Stimulated activated CD8-positive, alpha-beta memory T cell treated with anti-CD3 and anti-CD28 coated beads, Interleukin-4, amount 100 ng/mL, for 24 hours (primary cell): ENCODE measurements around the gene SMIM20.

ENCODE experiments used
- DNase-seq: peaks from one replicate; pipeline ENCODE4 v3.0.0-alpha.2; 2020; ENCODE audit warnings: low read depth

The SMIM20 gene

DNA sequence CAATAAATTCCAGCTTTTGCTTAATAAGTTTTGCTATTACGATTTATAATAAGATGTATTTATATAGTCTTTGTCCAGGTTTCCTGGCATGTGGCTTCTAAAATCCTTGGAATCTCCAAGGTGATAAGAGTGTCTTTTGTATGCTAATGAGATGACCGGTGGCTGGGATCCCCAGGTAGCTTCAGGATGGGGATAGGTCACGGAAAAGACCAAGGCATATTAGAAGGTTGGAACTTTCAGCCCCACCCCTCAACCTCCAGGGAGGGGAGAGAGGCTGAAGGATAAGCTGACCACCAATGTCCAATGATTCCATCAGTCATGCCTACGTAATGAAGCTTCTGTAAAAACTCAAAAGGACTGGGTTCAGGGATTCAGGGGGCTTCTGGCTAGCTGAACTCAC, 41.7 kb downstream of the SMIM20 start:
- DNase-seq, result no peak

DNA sequence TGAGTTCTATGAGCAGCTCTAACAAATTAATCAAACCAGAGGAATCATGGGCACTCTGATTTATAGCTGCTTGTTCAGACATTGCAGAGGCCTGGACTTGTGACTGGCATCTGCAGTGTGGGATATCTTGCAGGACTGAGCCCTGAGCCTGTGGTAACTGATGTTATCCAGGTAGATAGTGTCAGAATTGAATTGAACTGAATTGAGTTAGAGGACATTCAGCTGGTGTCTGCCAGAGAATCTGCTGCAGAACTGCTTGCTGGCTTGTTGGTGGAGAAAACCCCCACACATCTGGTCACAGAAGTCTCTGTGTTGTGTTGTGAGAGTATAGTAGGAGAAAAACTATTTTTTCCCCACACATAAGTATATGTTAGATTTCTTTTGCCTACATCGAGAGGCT, 42.2 kb downstream of the SMIM20 start:
- no peak for DNase-seq

DNA sequence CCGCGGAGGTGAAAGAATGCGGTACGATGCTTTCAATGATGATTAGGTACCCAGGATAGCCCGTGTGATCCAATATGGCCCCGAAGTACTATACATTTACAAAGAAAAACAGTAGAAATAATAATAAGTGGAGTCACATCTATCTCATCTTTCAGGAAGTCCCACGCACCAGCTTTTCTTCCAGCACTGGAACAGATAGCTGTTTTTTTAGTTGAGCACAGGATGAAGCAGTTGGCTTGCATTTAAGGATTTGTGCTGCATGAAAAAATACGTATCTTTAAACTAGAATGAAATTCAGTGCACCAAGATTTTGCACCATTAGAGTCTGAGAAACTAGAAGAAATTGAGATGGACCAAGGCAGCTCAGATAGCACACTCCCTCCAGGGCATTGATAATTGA, 44.1 kb downstream of the SMIM20 start:
- DNase-seq, result no peak

DNA sequence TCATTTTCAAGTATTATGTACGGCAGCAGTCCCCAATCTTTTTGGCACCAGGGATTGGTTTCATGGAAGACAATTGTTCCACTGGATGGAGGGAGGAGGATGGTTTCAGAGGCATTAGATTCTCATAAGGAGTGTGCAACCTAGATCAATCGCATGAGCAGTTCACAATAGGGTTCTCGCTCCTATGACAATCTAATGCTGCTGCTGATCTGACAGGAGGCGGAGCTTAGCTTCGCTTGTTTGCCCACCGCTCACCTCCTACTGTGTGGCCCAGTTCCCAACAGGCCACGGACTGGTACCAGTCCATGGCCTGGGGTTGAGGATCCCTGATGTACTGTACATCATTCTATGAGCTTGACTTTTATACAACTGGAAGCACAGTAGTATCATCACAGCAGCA, 48.4 kb downstream of the SMIM20 start:
- DNase-seq, result no peak

DNA sequence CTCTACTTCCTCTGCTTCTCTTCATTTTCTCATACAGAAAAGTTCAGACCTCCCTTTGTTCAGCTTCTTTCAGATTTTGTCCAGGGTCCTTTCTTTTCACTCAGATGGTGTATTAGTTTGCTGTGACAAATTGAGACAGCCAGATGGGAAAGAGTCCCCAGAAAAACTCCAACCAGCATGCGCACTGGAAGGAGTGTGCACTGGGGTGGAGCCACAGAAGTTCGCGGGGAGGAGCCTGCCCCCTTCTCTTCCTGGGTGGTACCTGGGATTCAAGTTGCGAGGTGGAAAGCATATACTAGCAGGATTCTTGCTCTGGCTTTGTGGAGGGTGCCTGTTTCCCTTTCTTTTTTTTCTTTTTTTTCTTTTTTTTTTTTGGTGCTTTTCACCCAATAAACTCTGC, 51.6 kb downstream of the SMIM20 start:
- no peak for DNase-seq

DNA sequence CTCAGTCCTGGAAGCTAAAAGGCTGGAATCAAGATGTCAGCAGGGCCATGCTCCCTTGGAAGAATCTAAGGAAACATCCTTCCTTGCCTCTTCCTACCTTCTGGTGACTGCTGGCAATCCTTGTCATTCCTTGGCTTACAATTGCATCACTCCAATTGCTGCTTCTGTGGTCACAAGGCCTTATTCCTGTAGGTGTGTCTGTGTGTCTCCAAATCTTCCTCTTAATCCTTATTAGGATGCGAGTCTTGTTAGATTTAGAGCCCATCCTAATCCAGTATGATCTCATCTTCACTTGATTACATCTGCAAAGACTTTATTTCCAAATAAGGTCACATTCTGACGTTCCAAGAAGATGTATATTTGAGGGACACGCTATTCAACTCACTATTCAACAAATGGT, 52.2 kb downstream of the SMIM20 start:
- no peak for DNase-seq

DNA sequence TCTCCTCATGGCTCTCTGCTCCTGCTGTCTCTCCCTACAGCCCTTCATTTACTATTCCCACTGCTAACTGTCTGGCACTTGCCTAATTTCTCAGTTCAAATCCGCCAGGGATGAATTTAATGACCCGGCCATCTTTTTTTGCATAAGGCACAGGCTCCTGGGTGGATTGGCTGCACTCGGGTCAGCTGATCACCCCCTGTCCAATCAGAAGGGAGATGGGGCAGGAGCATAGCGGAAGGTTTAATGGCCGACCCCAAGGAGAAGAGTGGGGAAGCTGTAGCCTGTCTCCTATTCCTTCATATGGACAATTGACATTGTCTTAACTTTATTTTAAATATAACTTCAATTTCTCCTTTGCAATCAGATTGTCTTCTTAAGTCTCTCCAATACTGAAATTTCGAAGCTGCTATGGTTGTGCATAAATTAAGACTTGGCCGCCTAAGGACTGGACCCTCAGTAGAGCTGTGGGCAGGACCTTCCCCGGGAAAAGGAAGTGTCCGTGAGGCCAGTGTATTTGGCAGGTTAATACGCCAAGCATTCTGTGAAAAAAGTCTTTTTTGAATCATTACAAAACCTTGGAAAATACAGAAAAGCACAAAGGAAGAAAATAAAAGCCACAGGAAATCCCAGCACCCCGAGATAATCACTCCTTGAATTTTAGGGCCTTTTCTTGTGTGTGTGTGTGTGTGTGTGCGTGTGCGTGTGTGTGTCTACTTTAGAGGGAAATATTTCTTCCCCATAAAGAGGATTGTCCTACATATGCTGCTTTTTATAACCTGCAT, 55.5 kb downstream of the SMIM20 start:
- DNase-seq, result no peak

DNA sequence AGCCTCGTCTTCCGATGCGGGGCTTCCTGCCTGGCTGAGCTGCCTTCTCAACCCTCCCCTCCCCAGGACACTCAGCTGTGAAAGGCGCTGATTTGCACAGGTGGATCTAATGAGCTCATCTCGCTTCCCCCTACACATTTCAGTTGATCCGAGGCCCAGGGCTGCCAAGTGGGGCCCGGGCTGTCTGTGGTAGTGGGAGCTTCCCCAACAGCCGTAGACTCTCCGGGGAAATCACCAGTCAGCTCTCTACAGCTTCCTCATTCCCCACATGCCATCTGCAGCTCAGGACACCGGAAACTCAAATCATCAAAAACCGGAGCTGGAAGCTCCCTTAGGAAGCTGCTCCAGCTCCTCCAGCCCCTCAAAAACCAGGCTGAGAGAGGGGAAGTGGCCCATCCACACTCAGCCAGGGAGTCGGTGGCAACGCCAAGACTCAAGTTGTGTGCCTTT, 56.2 kb downstream of the SMIM20 start:
- DNase-seq, result no peak

DNA sequence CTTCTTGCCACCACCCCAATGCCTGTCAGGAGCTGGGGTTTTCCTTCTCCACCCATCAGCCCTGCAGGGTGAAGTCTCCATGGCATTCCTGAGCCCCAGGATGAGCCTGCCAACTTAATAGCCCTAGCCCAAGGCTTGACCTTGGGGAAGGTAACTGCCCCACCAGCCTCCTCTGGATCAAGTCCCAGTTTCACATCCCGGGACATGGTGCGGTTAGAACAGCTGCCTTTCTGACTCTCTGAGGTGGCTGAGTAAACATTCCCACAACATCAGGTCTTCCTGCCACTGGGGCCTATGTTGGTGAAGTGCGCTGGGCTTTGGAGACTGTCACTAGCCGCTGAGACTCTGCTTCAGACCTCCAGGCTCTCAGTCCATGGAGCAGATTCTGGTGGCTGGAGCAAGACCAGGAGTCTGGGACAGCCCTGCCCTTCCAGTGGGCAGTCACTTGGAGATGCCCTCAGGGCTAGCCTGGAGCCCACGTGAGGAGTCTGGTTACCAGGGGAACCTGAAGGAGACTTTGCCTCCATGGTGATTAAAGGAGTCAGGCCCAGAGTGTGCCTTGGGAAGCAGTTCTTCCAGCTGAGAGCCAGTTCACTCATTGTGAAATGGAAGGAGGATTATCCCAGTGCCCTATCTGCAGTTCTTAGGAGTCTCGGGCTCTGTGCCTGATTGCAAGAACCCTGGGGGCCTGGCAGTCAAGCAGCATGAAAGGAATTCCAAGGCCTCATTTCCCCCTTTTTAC, 56.8 kb downstream of the SMIM20 start:
- no peak for DNase-seq

DNA sequence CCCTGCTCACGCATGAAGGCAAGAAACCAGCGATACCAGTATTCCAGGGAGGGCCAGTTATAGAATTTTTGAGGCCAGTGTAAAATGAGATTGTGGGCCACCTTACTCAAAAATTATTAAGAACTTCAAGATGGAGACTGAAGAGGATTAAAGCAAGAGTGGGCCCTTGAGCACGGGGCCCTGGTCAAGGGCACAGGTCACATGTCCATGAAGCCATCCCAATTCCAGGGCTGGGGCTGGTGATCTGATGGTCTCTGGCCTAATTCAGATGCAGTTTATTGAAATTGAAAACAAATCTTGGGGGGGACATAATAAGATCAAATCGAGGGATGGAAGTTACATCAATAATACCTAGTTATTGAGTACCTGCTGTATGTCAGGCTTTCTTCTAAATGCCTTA, 58.3 kb downstream of the SMIM20 start:
- DNase-seq, result no peak

DNA sequence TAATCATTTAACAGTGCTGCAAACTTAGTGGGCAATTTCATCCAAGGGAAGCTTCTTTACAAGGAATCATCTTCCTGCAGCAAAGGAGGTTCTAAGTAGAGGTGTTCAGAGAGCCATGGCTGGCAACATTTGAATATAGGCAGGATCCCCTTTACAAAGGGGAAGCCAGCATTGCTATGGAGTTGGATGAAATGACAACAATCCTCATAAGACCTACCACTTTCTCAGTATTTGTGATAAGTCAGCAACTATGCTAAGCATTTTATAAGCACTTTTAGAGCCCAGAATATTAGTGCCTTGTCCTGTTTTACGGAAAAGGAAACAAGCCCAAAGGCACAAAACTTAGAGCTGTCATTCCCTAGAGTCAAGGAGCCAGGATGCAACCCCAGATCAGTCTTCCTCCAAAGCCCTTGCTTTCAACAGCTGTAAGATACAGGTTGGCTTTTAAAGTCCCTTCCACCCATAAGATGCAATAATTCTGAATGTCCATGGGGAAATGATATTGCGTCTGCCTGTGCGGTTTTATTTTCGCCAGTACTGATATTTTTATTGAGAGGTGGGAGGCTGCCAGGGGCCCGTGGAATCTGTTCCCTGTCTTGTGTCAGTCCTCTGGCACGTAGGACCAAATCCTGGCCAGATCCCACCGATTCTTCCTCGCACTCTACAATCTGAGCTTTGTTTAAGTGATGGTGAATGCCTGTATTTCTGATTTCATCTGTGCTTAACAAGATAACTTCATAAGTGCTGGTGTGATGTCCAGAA, 59.1 kb downstream of the SMIM20 start:
- no peak for DNase-seq

DNA sequence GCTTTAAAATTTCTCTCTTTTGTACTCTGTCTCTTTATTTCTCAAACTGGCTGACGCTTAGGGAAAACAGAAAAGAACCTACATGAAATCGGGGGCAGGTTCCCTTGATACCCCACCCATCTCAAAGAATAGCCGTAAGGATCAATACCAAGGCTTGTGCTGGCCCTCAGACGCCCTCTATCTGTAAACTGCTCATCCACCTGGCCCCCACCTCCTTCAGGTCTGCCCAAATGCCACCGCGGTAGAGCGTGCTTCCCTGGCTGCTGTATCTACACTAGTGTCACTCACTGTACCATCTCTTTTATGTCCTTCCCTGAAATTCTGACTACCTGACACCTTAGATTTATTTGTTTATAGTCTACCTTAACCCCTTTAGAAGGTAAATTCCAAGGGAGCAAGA, 62.8 kb downstream of the SMIM20 start:
- DNase-seq, result no peak

DNA sequence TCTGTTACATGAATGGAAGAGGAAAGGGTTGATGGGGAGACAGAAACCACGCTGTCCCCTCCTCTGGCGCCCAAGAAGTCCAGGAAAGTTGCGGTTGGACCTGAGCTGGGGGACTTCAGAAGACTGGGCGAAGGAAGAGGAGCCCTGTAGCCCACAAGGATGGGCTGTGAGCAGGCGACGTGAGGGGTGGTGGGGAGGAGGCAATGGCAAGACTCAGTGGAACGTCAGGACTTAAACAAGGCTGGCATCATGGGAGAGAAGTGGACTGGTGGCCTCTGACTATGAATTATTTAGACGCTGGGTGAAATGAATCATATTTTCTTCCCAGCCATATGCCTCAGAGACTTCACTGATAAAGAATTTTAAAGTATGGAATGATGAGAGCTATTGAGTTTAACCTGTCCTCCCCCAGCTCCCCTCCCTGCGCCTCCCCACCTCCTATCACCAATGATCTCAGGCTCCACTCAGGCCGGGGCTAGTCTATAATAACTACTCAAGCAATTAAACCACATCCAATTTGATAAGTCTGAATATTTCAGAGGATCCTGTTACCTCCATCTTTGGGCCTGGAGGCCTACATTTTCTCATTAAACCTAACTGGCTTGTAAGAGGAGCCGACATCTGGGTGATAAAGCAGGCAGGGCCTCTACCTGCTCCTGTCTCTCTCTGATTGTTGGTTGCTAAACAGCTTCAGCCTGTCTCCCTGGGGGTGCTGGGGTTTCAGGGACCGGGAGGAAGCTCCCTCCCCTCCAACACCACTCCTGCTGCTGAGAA, 63.6 kb downstream of the SMIM20 start:
- no peak for DNase-seq

DNA sequence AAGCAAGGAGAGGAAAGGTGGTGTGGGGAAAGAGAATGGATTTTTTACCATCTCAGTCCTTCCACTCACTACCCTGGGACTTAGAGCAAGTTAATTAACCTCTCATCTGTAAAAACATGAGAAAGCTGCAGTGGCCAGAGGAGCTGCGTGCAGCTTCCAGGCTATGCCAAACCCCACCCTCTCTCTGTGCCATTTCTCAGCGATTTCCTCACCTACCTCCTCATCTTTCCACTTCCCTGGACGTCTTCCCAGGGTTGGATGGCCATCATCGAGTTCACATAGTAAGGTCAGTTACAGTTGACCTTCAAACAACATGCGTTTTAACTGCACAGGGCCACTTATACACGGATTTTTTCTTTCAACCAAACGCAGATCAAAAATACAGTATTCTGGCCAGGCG, 64.3 kb downstream of the SMIM20 start:
- DNase-seq, result no peak
